Measurements from ENCODE around the gene TNFRSF12A. TPM values are rescaled to one million over a fixed set of nuclear protein-coding genes. Genes with fewer than 3 reads are reported as not detected.

Gene TNFRSF12A
- total RNA-seq, 1 experiment from 2014 or later = 147 TPM

DNA sequence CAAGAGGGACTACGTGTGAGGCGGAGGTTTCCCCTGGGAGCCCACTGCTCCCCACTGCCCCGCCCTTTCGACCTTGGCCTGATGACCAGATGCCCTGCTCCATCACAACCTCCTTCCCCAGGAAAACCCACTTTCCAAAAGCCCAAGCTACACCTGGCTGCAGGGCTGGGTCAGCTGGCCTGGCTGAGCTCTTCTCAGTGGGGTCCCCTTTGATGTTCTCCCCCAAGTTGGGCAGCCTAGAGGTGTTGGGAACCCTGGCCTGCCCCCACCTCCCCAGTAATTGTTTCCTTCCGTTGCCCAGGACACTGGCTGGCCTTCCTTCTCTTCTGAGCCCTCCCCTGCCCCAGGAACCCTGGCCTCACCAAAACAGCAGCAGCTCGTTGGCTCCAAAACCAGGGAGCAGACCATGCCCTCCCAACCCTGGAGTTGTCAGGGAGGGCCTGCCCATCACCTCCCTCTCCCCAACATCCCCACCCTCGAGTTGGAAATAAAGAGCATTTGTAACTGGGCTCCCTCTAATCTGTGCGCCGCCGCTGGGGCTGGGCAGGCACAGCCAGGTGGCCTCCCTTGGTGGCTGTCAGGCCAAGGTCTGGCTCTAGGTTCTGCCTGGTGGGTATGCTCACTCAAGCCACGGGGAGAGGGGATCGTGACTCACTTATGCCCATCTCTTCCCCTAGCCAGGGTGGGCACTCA, 6.0 kb upstream of the TNFRSF12A start:
- no CpG with 5 or more reads among the region's 12 CpGs for WGBS (ENCODE audit: extremely low coverage, insufficient read length, low lambda C conversion rate)
- Mint-ChIP-seq H3K27me3 (ENCODE audit: low read depth) (peaks cover 7% of the 10 kb centered on the region), H3K4me3 (peak overlapping the region; percentile 18 to 65; a peak in 3 of 5 replicates)

More for the DNA sequence above, 6.0 kb upstream of the TNFRSF12A start:
- H3K27me3 ChIP-seq (ENCODE audit: insufficient read depth, low read length) = no peaks in the 10 kb centered on the region
- H2AK5ac ChIP-seq (ENCODE audit: insufficient read length, low read length) = no peak overlapping the region
- DNase-seq = no peak
- no peaks in the 10 kb centered on the region; the same call in 1 of the 2 replicates for H3K4me1 ChIP-seq (ENCODE audit: insufficient read depth, low read length)
- H3K18ac ChIP-seq (ENCODE audit: insufficient read length, low read depth, low read length) = no peak overlapping the region
- no peaks in the 10 kb centered on the region for H3K9me3 Mint-ChIP-seq
- H4K5ac ChIP-seq (ENCODE audit: insufficient read length, low read depth, low read length) = no peak overlapping the region
- no peak overlapping the region for H3K27ac ChIP-seq (ENCODE audit: insufficient read length, low read depth, low read length)
- H3K56ac ChIP-seq (ENCODE audit: insufficient read length, low read depth, low read length) = no peak overlapping the region
- H3K14ac ChIP-seq (ENCODE audit: insufficient read depth, low read length) = no peak overlapping the region; the same call in 1 of the 2 replicates
- H4K91ac ChIP-seq (ENCODE audit: insufficient read length, low read depth, low read length) = no peak overlapping the region
- no peak overlapping the region for H3K23ac ChIP-seq (ENCODE audit: insufficient read length, low read depth, low read length)
- H3K79me1 ChIP-seq (ENCODE audit: insufficient read depth, low read depth, low read length, poor library complexity, severe bottlenecking) = no peaks in the 10 kb centered on the region
- H3K36me3 Mint-ChIP-seq (ENCODE audit: insufficient read depth in 1 of 3, low read depth in 3 of 3) = peaks cover 21 to 32% (median 30%) of the 10 kb centered on the region in 3 experiments
- H3K4ac ChIP-seq (ENCODE audit: low read depth, low read length) = no peak overlapping the region
- H3K9ac ChIP-seq (ENCODE audit: extremely low read depth, insufficient read length, low read length) = no peak overlapping the region
- no peaks in the 10 kb centered on the region for H4K20me1 ChIP-seq (ENCODE audit: control insufficient read depth, insufficient read depth, insufficient read length)
- TF ChIP-seq, protein P1, sequence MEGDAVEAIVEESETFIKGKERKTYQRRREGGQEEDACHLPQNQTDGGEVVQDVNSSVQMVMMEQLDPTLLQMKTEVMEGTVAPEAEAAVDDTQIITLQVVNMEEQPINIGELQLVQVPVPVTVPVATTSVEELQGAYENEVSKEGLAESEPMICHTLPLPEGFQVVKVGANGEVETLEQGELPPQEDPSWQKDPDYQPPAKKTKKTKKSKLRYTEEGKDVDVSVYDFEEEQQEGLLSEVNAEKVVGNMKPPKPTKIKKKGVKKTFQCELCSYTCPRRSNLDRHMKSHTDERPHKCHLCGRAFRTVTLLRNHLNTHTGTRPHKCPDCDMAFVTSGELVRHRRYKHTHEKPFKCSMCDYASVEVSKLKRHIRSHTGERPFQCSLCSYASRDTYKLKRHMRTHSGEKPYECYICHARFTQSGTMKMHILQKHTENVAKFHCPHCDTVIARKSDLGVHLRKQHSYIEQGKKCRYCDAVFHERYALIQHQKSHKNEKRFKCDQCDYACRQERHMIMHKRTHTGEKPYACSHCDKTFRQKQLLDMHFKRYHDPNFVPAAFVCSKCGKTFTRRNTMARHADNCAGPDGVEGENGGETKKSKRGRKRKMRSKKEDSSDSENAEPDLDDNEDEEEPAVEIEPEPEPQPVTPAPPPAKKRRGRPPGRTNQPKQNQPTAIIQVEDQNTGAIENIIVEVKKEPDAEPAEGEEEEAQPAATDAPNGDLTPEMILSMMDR (conservative IDR thresholded peaks at IDR 0.05) = no peak
- peaks cover 9% of the 10 kb centered on the region; the same call in 1 of the 2 replicates for H3K79me2 ChIP-seq (ENCODE audit: insufficient read depth, low read length)
- H3T11ph ChIP-seq (ENCODE audit: low read length) = no peak overlapping the region
- no peak overlapping the region for H4K8ac ChIP-seq (replicated peaks; ENCODE audit: insufficient read length, low read depth, low read length)
- H3K23me2 ChIP-seq (ENCODE audit: insufficient read length, low read depth, low read length, poor library complexity, severe bottlenecking) = peaks cover 20% of the 10 kb centered on the region
- H3K4me1 Mint-ChIP-seq = peaks cover 45 to 80% of the 10 kb centered on the region in 2 experiments
- H2BK120ac ChIP-seq (ENCODE audit: low read depth, low read length, poor library complexity, severe bottlenecking) = no peak overlapping the region
- H2BK5ac ChIP-seq (ENCODE audit: insufficient read length, low read length) = no peak overlapping the region
- H2BK12ac ChIP-seq (ENCODE audit: insufficient read length, low read depth, low read length) = no peak overlapping the region
- H2AFZ ChIP-seq (ENCODE audit: low read length) = no peak overlapping the region
- H3K27ac Mint-ChIP-seq = peak overlapping the region; percentile 40 to 93 (median 73); a peak in 5 of 7 replicates
- no peak overlapping the region for H3K4me2 ChIP-seq (ENCODE audit: insufficient read depth, insufficient read length, low read length)
- H2BK20ac ChIP-seq (ENCODE audit: low read depth, low read length, poor library complexity, severe bottlenecking) = no peak overlapping the region
- H2BK15ac ChIP-seq (ENCODE audit: low read depth, low read length) = no peak overlapping the region
- H3K9me3 ChIP-seq (ENCODE audit: control insufficient read depth, low read depth, low read length) = no peaks in the 10 kb centered on the region

Data from H9 (cell line).